GM18505 (cell line): ENCODE results near the gene TCF4.

ENCODE experiments used
- ATAC-seq: cut with Tn5 transposase; IDR thresholded peaks from one replicate; pipeline ENCODE4 v1.9.1; 2021; ENCODE audit not compliant: unreplicated experiment
- POLR2A ChIP-seq: IDR thresholded peaks from 4 replicates; pipeline ENCODE4 v1.6.1; 2011; ENCODE audit warnings: borderline replicate concordance; ENCODE audit not compliant: insufficient read depth, insufficient read length; ENCODE audit errors: extremely low read depth

TCF4 gene

GRCh38 chr18:55543130-55543704 lies 44.8 kb downstream of the TCF4 start:
- ATAC-seq = no peak

DNA sequence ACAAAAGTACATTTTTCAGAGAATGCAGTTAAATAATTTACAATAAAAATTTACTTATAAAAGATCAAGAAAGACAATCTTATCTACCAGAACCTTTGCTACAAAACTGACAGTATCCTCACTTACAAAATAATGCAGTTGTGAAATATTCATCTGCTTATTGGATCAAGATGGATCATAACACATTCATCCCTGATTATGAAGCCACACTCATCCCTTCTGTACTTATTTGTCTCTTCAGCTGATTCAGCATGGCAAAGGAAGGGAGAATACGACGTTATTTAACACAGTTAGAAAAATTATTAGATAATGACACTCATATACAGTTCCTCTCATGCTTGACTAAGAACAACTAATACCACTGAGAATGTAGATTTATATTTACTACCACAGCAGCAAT lies 46.4 kb downstream of the TCF4 start:
- ATAC-seq = no peak
- no peak for TF ChIP-seq POLR2A

More at GRCh38 chr18:55543130-55543704, 44.8 kb downstream of the TCF4 start:
- TF ChIP-seq POLR2A = no peak

DNA sequence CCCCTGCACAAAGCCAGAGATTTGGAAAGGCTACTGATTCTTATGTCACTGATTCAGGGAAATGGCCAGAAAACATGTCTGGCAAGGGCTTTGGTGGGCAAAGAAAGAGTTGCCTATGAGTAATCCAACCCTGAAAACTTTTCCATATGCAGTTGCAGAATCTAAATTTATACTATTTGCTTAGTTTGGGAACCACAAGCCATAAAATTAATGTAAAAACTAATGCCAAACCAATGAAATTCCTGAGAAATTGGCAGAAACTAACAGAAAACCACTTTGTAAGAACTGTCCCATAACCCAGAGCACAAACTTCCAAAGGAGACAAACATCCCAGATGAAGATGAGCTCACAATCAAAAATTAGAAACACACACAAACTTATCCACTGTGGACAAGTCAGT lies 48.8 kb downstream of the TCF4 start:
- no peak for TF ChIP-seq POLR2A
- no peak for ATAC-seq

DNA sequence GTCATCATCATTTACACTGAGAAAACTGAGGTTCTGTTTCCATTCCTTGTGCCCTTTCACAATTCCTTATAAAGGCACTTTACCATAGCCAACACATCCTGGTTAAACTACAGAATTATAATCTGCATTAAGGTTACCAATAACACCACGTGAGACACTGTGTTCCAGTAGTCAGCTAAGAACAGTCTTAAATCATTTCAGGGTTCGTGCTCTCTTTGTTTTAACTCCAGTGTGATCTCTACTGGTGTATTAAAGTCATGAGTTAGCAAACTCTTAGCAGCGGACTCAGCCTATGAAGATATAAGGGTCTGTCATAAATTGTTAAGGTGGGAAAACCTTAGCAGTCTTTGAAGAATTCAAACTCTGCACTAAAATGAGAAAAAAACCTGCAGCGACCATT lies 53.0 kb downstream of the TCF4 start:
- no peak for TF ChIP-seq POLR2A
- no peak for ATAC-seq

GRCh38 chr18:55534547-55534946 lies 53.4 kb downstream of the TCF4 start:
- no peak for ATAC-seq
- no peak for TF ChIP-seq POLR2A

DNA sequence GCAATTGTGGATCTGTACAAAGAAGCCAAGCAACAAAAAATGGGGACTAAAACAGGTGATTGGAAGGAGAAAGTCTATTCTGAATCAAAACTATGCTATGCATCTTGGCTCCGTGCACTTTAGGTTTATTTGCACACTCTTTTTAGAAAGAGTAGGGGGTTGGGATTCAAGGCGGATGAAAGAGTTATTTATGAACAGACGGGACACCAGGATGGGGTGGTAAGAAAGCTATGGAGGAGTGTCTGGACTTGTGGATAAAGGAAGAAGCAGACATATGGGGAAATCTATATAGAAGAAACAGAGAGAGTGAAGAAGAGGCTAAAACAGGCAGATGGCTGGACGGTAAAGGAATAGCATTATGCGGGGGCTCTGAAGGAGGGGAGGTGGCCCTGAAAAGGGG lies 57.8 kb downstream of the TCF4 start:
- TF ChIP-seq POLR2A = no peak
- no peak for ATAC-seq

GRCh38 chr18:55529581-55529980 lies 58.4 kb downstream of the TCF4 start:
- TF ChIP-seq POLR2A = no peak
- no peak for ATAC-seq

DNA sequence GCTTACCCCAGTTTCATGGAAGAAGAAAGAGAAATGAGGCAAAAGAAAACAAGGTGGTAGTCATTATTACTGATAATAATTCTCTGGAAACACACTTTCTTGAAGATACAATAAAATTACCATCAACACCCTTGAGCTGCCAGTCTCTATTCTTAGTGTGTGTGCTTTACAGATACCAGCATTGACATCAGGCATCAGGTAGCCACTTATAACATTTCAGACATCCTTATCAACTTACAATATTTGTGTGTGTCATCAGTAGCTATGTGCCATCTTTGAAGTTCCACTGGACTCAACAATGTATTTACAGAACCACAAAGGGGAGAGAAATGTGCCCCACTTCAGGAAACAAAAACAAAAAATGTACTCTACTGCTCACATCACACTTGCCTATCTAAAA lies 62.1 kb downstream of the TCF4 start:
- no peak for TF ChIP-seq POLR2A
- ATAC-seq = no peak

- no peak for ATAC-seq
- TF ChIP-seq POLR2A = no peak
Observed at GRCh38 chr18:55524353-55525073, 63.5 kb downstream of the TCF4 start.

- ATAC-seq = no peak
- no peak for TF ChIP-seq POLR2A
Observed at GRCh38 chr18:55523001-55523400, 65.0 kb downstream of the TCF4 start.

GRCh38 chr18:55522011-55522410 lies 66.0 kb downstream of the TCF4 start:
- ATAC-seq = no peak
- no peak for TF ChIP-seq POLR2A

DNA sequence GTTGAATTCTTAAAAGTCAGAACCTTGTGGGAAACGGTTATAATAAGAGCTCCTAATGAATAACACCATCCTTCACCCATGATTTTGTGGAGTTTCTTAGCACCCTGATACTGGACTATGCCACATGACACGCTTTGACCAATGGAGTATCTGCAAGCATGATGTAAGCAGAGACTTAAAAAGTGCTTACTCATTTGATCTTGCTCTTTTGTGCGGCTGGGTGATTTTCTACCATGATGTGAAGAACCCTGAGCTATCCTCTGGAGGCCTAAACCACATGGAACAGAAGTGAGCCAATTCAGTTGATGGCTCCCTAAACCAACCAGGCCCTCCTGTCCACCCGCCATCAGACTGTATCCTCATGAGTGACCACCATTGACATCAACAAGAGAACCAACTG lies 70.9 kb downstream of the TCF4 start:
- no peak for ATAC-seq
- TF ChIP-seq POLR2A = no peak

DNA sequence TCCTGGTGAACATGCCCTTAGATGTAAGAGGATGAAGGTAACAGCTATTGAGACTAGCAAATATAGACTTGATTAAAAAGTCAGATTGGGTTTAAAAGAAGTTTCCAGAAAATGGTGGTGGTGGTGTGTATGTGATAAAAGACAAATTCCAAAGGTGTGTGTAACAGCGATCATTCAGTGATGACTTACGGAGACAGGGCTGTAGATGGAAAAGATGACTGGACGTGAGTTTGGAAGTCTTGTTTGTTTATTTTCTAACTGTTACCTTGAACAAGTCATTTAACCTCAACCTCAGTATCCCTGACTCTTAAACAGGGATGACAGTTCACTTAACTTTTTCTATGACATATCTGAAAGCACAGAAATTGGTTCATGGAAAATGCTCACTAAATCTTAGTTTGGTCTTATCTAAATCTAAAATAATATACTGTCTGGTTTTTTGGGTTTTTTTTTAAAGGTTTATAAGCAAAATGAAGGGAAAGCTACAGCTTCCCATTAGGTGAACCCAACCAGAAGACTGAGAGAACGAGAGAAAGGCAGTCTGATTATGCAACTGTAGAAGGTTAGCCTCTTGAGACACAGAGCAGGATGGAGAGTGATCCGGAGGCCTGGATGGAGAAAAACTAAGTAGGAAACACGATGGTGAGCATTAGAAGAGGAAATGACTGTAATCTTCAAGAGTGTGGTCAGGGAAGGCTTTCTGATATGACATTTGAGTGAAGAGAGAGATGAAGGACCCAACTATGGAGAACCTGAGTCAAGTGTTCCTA lies 71.9 kb downstream of the TCF4 start:
- no peak for TF ChIP-seq POLR2A
- no peak for ATAC-seq

DNA sequence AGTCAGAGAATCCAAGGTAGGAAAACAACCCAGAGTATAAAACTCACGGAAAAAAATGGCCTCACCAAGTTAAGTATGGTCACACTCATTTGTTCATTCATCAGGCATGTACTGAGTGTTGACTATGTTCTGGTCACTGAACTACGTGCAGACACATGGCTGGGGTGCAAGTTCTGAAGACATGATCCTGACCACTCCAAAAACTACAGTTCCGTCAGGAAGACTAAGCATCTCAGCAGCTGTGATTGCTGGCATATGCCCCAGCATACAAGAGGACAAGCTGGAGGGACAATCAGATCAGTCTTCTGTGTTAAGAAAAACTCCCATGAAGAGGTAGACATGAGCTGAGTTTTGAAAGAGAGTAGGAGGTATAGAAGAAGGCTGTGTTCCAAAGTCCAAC lies 72.8 kb downstream of the TCF4 start:
- no peak for ATAC-seq
- no peak for TF ChIP-seq POLR2A
